Stimulated activated CD4-positive, alpha-beta T cell treated with anti-CD3 and anti-CD28 coated beads, Interleukin-2, amount 100 ng/mL, for 4 hours (primary cell): ENCODE measurements around the gene ZNF354C.
"Not testable (repeated sequence)": the region's sequence is repeated elsewhere in the genome, so short reads cannot be mapped to it uniquely, and the experiment has no call there.

Experiments
- DNase-seq: peaks from one replicate; pipeline ENCODE4 v3.0.0-alpha.2; 2020; ENCODE audit warnings: low read depth

ZNF354C gene

GRCh38 chr5:179060116-179061008, at the start of gene ZNF354C:
ZNF354C (plus strand) TSS chr5:179060373; CDS start chr5:179062069, 1,696 bp downstream.
- peak; percentile 83 for DNase-seq

GRCh38 chr5:179023528-179024189, 36.5 kb upstream of the ZNF354C start, which contains the start of gene ZNF879:
ZNF879 (plus strand) TSS chr5:179023804; CDS start chr5:179025005, 1,201 bp downstream.
- peak; percentile 93 for DNase-seq

- no peak for DNase-seq
Observed at GRCh38 chr5:179033004-179033580, 27.1 kb upstream of the ZNF354C start.

- DNase-seq: no peak
Observed at GRCh38 chr5:179044765-179045164, 15.4 kb upstream of the ZNF354C start.

GRCh38 chr5:179051784-179052183, 8.4 kb upstream of the ZNF354C start:
- DNase-seq: no peak

GRCh38 chr5:179054036-179054785, 6.0 kb upstream of the ZNF354C start:
- no peak for DNase-seq

- no peak for DNase-seq
Observed at GRCh38 chr5:179054876-179055275, 5.3 kb upstream of the ZNF354C start.

GRCh38 chr5:179055436-179055835, 4.7 kb upstream of the ZNF354C start:
- no peak for DNase-seq

GRCh38 chr5:179055841-179056240, 4.3 kb upstream of the ZNF354C start:
- no peak for DNase-seq

GRCh38 chr5:179061025-179061424, 852 bp downstream of the ZNF354C start:
- DNase-seq: no peak

- no peak for DNase-seq
Observed at GRCh38 chr5:179065703-179066102, 5.5 kb downstream of the ZNF354C start.

GRCh38 chr5:179079165-179079987, 19.2 kb downstream of the ZNF354C start:
- no peak for DNase-seq

GRCh38 chr5:179080724-179081123, 20.6 kb downstream of the ZNF354C start:
- no peak for DNase-seq

- no peak for DNase-seq
Observed at GRCh38 chr5:179089502-179089901, 29.3 kb downstream of the ZNF354C start.

- DNase-seq: not testable (repeated sequence)
Observed at GRCh38 chr5:179101282-179101681, 41.1 kb downstream of the ZNF354C start.

- DNase-seq: no peak
Observed at GRCh38 chr5:179110528-179110927, 50.4 kb downstream of the ZNF354C start.

GRCh38 chr5:179111267-179112207, 51.4 kb downstream of the ZNF354C start:
- DNase-seq: no peak

GRCh38 chr5:179112469-179113142, 52.4 kb downstream of the ZNF354C start:
- DNase-seq: no peak

GRCh38 chr5:179113143-179113530, 53.0 kb downstream of the ZNF354C start:
- DNase-seq: no peak
